Thoracic aorta (tissue), 2 donors: ENCODE measurements around the gene IL23R. TPM values are rescaled to one million over a fixed set of nuclear protein-coding genes. Genes with fewer than 3 reads are reported as not detected.

Experiments used
- ATAC-seq: fragments of 150-250 bp; one replicate; pipeline ENCODE4 v1.8.0; 2017; ENCODE audit warnings: low read depth; ENCODE audit not compliant: insufficient number of reproducible peaks, low FRiP score
- DNase-seq: peaks from one replicate; pipeline ENCODE4 v3.0.0-alpha.2; 2020; ENCODE audit warnings: low spot score
- H3K27ac ChIP-seq, 2 donors: fragments of 200-600 bp; sonication (generic); 1 replicate in 1 of 2; 2 replicates in 1 of 2; pipeline ENCODE4 v1.5.1; 2016; ENCODE audit warnings: mild to moderate bottlenecking in 2 of 2, moderate library complexity in 2 of 2
- H3K27me3 ChIP-seq: fragments of 200-600 bp; sonication (generic); replicated peaks from 2 replicates; pipeline ENCODE4 v1.6.0; 2016; ENCODE audit warnings: mild to moderate bottlenecking; ENCODE audit not compliant: insufficient read depth
- H3K36me3 ChIP-seq: fragments of 200-600 bp; sonication (generic); one replicate; pipeline ENCODE4 v1.5.1; 2016
- H3K4me1 ChIP-seq, 2 donors: fragments of 200-600 bp; sonication (generic); 1 replicate in 1 of 2; 2 replicates in 1 of 2; pipeline versions ENCODE4 v1.5.1 to v1.6.0; 2016; ENCODE audit warnings: low read depth in 2 of 2, mild to moderate bottlenecking in 1 of 2; ENCODE audit not compliant: control insufficient read depth in 1 of 2
- H3K4me3 ChIP-seq: fragments of 200-600 bp; sonication (generic); 2 replicates; pipeline ENCODE4 v1.5.1; 2016; ENCODE audit warnings: mild to moderate bottlenecking
- H3K9me3 ChIP-seq: fragments of 200-600 bp; sonication (generic); 2 replicates; pipeline ENCODE4 v1.5.1; 2016
- total RNA-seq, 2 donors: library from RNA; depleted of rRNA; stranded (reverse); fragments of >200 nt; gene quantifications; one replicate each; pipeline versions ENCODE4 v1.1.0 to v1.2.3, GENCODE V29; 2016
- TF ChIP-seq, protein P1 (sequence below): fragments of 200-600 bp; sonication (generic); IDR thresholded peaks from one replicate; pipeline ENCODE4 v1.5.1; 2019; ENCODE audit warnings: antibody characterized with exemption

IL23R gene
- total RNA-seq, 2 donors from 2014 or later = not detected

- Histone ChIP-seq H3K4me3 (no peak overlapping the region), H3K27me3 (no peaks in the 10 kb centered on the region), H3K27ac (no peak overlapping the region), H3K9me3 (no peaks in the 10 kb centered on the region), H3K36me3 (no peaks in the 10 kb centered on the region), H3K4me1 (no peaks in the 10 kb centered on the region)
- TF ChIP-seq, protein P1, sequence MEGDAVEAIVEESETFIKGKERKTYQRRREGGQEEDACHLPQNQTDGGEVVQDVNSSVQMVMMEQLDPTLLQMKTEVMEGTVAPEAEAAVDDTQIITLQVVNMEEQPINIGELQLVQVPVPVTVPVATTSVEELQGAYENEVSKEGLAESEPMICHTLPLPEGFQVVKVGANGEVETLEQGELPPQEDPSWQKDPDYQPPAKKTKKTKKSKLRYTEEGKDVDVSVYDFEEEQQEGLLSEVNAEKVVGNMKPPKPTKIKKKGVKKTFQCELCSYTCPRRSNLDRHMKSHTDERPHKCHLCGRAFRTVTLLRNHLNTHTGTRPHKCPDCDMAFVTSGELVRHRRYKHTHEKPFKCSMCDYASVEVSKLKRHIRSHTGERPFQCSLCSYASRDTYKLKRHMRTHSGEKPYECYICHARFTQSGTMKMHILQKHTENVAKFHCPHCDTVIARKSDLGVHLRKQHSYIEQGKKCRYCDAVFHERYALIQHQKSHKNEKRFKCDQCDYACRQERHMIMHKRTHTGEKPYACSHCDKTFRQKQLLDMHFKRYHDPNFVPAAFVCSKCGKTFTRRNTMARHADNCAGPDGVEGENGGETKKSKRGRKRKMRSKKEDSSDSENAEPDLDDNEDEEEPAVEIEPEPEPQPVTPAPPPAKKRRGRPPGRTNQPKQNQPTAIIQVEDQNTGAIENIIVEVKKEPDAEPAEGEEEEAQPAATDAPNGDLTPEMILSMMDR = no peak
- ATAC-seq (no peak), DNase-seq (no peak)
Observed at GRCh38 chr1:67230539-67230938, 64.3 kb downstream of the IL23R start.

- Histone ChIP-seq H3K4me3 (no peak overlapping the region), H3K36me3 (no peaks in the 10 kb centered on the region), H3K9me3 (no peaks in the 10 kb centered on the region), H3K27ac (no peak overlapping the region), H3K4me1 (no peaks in the 10 kb centered on the region), H3K27me3 (no peaks in the 10 kb centered on the region)
- no peak for ATAC-seq
- no peak for DNase-seq
- TF ChIP-seq, protein P1 = no peak
Observed at GRCh38 chr1:67236277-67236676, 70.0 kb downstream of the IL23R start.

GRCh38 chr1:67239738-67240137 lies 73.5 kb downstream of the IL23R start:
- Histone ChIP-seq H3K4me1 (no peaks in the 10 kb centered on the region), H3K9me3 (no peaks in the 10 kb centered on the region), H3K27ac (no peak overlapping the region), H3K36me3 (no peaks in the 10 kb centered on the region), H3K27me3 (no peaks in the 10 kb centered on the region), H3K4me3 (no peak overlapping the region)
- TF ChIP-seq, protein P1 = no peak
- DNase-seq (no peak), ATAC-seq (no peak)

- no peaks in the 10 kb centered on the region for H3K27me3 ChIP-seq
- ATAC-seq (no peak), DNase-seq (no peak)
- H3K9me3 ChIP-seq = no peaks in the 10 kb centered on the region
- H3K4me3 ChIP-seq = no peak overlapping the region
- H3K4me1 ChIP-seq = no peaks in the 10 kb centered on the region
- no peaks in the 10 kb centered on the region for H3K36me3 ChIP-seq
- H3K27ac ChIP-seq = no peak overlapping the region
- TF ChIP-seq, protein P1 = no peak
Observed at GRCh38 chr1:67241200-67241746, 75.0 kb downstream of the IL23R start.

GRCh38 chr1:67242016-67242415 lies 75.8 kb downstream of the IL23R start:
- Histone ChIP-seq H3K27me3 (no peaks in the 10 kb centered on the region), H3K4me1 (no peaks in the 10 kb centered on the region), H3K4me3 (no peak overlapping the region), H3K9me3 (no peaks in the 10 kb centered on the region), H3K27ac (no peak overlapping the region), H3K36me3 (no peaks in the 10 kb centered on the region)
- ATAC-seq (no peak), DNase-seq (no peak)
- TF ChIP-seq, protein P1 = no peak
